ENCODE results near the gene SPIRE2.

The SPIRE2 gene

GRCh38 chr16:89897204-89897603 is 68.9 kb downstream of the SPIRE2 start:
- no peaks in the 10 kb centered on the region for H3K9me3 ChIP-seq (ENCODE audit: control insufficient read depth, low read length)
- H3K9ac ChIP-seq = no peak overlapping the region
- no peaks in the 10 kb centered on the region for H3K27me3 ChIP-seq (ENCODE audit: control insufficient read depth, insufficient read depth, low read length)
- no peak overlapping the region for H3K4me2 ChIP-seq (ENCODE audit: low read length)
- H3K4me1 ChIP-seq = no peaks in the 10 kb centered on the region
- no peak for TF ChIP-seq CTCF (IDR thresholded peaks at IDR 0.05)
- no peaks in the 10 kb centered on the region for H3K36me3 ChIP-seq (ENCODE audit: control insufficient read depth, insufficient read depth, low read length)
- peaks cover 16% of the 10 kb centered on the region for H3K79me2 ChIP-seq
- no peak overlapping the region for H2AFZ ChIP-seq
- H3K27ac ChIP-seq = no peak overlapping the region
- H3K4me3 ChIP-seq (ENCODE audit: low read depth, low read length) = no peak overlapping the region

- Histone ChIP-seq H3K36me3 (ENCODE audit: control insufficient read depth, insufficient read depth, low read length) (no peaks in the 10 kb centered on the region), H3K4me2 (ENCODE audit: low read length) (no peak overlapping the region), H3K4me3 (ENCODE audit: low read depth, low read length) (no peak overlapping the region), H3K79me2 (peaks cover 16% of the 10 kb centered on the region), H2AFZ (no peak overlapping the region), H3K4me1 (no peaks in the 10 kb centered on the region), H3K27me3 (ENCODE audit: control insufficient read depth, insufficient read depth, low read length) (no peaks in the 10 kb centered on the region), H3K9ac (no peak overlapping the region), H3K9me3 (ENCODE audit: control insufficient read depth, low read length) (no peaks in the 10 kb centered on the region), H3K27ac (no peak overlapping the region)
- no peak for TF ChIP-seq CTCF (IDR thresholded peaks at IDR 0.05)
These were observed 70.1 kb downstream of the SPIRE2 start for GRCh38 chr16:89898201-89898967.

GRCh38 chr16:89899879-89900481 is 71.7 kb downstream of the SPIRE2 start:
- Histone ChIP-seq H3K27ac (no peak overlapping the region), H3K4me1 (no peaks in the 10 kb centered on the region), H3K4me2 (ENCODE audit: low read length) (no peak overlapping the region), H2AFZ (no peak overlapping the region), H3K4me3 (ENCODE audit: low read depth, low read length) (no peak overlapping the region), H3K79me2 (peaks cover 14% of the 10 kb centered on the region), H3K27me3 (ENCODE audit: control insufficient read depth, insufficient read depth, low read length) (no peaks in the 10 kb centered on the region), H3K36me3 (ENCODE audit: control insufficient read depth, insufficient read depth, low read length) (no peaks in the 10 kb centered on the region), H3K9me3 (ENCODE audit: control insufficient read depth, low read length) (no peaks in the 10 kb centered on the region), H3K9ac (no peak overlapping the region)
- no peak for TF ChIP-seq CTCF (IDR thresholded peaks at IDR 0.05)

- Histone ChIP-seq H2AFZ (no peak overlapping the region), H3K9ac (no peak overlapping the region), H3K4me1 (no peaks in the 10 kb centered on the region), H3K36me3 (ENCODE audit: control insufficient read depth, insufficient read depth, low read length) (no peaks in the 10 kb centered on the region), H3K27ac (no peak overlapping the region), H3K4me2 (ENCODE audit: low read length) (no peak overlapping the region), H3K4me3 (ENCODE audit: low read depth, low read length) (no peak overlapping the region), H3K9me3 (ENCODE audit: control insufficient read depth, low read length) (no peaks in the 10 kb centered on the region), H3K27me3 (ENCODE audit: control insufficient read depth, insufficient read depth, low read length) (no peaks in the 10 kb centered on the region), H3K79me2 (peaks cover 13% of the 10 kb centered on the region)
- no peak for TF ChIP-seq CTCF (IDR thresholded peaks at IDR 0.05)
These were observed 72.6 kb downstream of the SPIRE2 start for GRCh38 chr16:89900885-89901284.
